WTC11 (cell line): ENCODE measurements around the gene LCE1E. TPM values are rescaled to one million over a fixed set of nuclear protein-coding genes. Genes with fewer than 3 reads are reported as not detected.

Source experiments
- ATAC-seq: fragments of 200-7000 bp; cut with Tn5 transposase; 2 replicates; pipeline ENCODE4 v1.10.0; 2021; ENCODE audit warnings: mild to moderate bottlenecking, moderate library complexity
- CTCF ChIA-PET: fragments of 300-600 bp; sonication (Branson Sonifier 250); formaldehyde crosslinking; loops from one replicate; lab custom pipeline; 2021; ENCODE audit warnings: antibody characterized with exemption; lab: Charles Lee
- POLR2A ChIA-PET: fragments of 350-600 bp; sonication (Branson Sonifier 250); formaldehyde crosslinking; loops from one replicate; lab custom pipeline; 2021; ENCODE audit warnings: antibody characterized with exemption; lab: Charles Lee
- DNase-seq: peaks from one replicate; pipeline ENCODE4 v3.0.0; 2021; ENCODE audit warnings: low spot score
- H3K27ac Mint-ChIP-seq: 2 replicates; pipeline ENCODE4 v1.8.0; 2021; ENCODE audit warnings: mixed read lengths
- H3K27me3 Mint-ChIP-seq: 2 replicates; pipeline ENCODE4 v1.8.0; 2021; ENCODE audit warnings: low read depth, mild to moderate bottlenecking, moderate library complexity, mixed read lengths
- H3K36me3 Mint-ChIP-seq: 2 replicates; pipeline ENCODE4 v1.8.0; 2021; ENCODE audit warnings: mixed read lengths
- H3K4me1 Mint-ChIP-seq: 2 replicates; pipeline ENCODE4 v1.8.0; 2022; ENCODE audit warnings: mixed read lengths
- H3K4me3 Mint-ChIP-seq: 2 replicates; pipeline ENCODE4 v1.8.0; 2021; ENCODE audit warnings: mild to moderate bottlenecking, moderate library complexity, mixed read lengths
- H3K9me3 Mint-ChIP-seq: 2 replicates; pipeline ENCODE4 v1.8.0; 2021; ENCODE audit warnings: mixed read lengths
- AR ChIP-seq: fragments of 250-450 bp; sonication (Bioruptor Pico); IDR thresholded peaks from 2 replicates; pipeline ENCODE4 v1.9.0; 2021; ENCODE audit warnings: mild to moderate bottlenecking
- ATF6 ChIP-seq: sonication (generic); formaldehyde crosslinking; IDR thresholded peaks from 2 replicates; pipeline ENCODE4 v1.8.1; 2023; ENCODE audit warnings: mild to moderate bottlenecking, missing genetic modification reagents
- E2F4 ChIP-seq: sonication (generic); formaldehyde crosslinking; IDR thresholded peaks from 2 replicates; pipeline ENCODE4 v1.8.1; 2022; ENCODE audit warnings: low read depth, mild to moderate bottlenecking, moderate library complexity, missing genetic modification reagents, borderline replicate concordance
- ERG ChIP-seq: fragments of 250-450 bp; sonication (Bioruptor Pico); IDR thresholded peaks from 2 replicates; pipeline ENCODE4 v1.8.0; 2021; ENCODE audit warnings: mild to moderate bottlenecking
- IRF1 ChIP-seq: sonication (generic); formaldehyde crosslinking; IDR thresholded peaks from 2 replicates; pipeline ENCODE4 v1.8.0; 2023; ENCODE audit warnings: missing genetic modification reagents
- IRF2 ChIP-seq: sonication (generic); formaldehyde crosslinking; IDR thresholded peaks from 2 replicates; pipeline ENCODE4 v1.8.0; 2022; ENCODE audit warnings: low read depth, missing genetic modification reagents, borderline replicate concordance
- MYBL2 ChIP-seq: sonication (generic); formaldehyde crosslinking; IDR thresholded peaks from 2 replicates; pipeline ENCODE4 v1.8.1; 2023; ENCODE audit warnings: mild to moderate bottlenecking, moderate library complexity, missing genetic modification reagents
- NFE2L1 ChIP-seq: sonication (generic); formaldehyde crosslinking; IDR thresholded peaks from 2 replicates; pipeline ENCODE4 v1.8.1; 2023; ENCODE audit warnings: missing genetic modification reagents
- STAT6 ChIP-seq: sonication (generic); formaldehyde crosslinking; conservative IDR thresholded peaks from 2 replicates; pipeline ENCODE4 v1.8.1; 2023; ENCODE audit warnings: mild to moderate bottlenecking, low read depth, missing genetic modification reagents, moderate library complexity
- TCF7 ChIP-seq: sonication (generic); formaldehyde crosslinking; IDR thresholded peaks from 2 replicates; pipeline ENCODE4 v1.8.0; 2022; ENCODE audit warnings: mild to moderate bottlenecking, low read depth, missing genetic modification reagents, moderate library complexity
- TEAD4 ChIP-seq: sonication (generic); formaldehyde crosslinking; IDR thresholded peaks from 2 replicates; pipeline ENCODE4 v1.8.0; 2022; ENCODE audit warnings: mild to moderate bottlenecking, missing genetic modification reagents
- USF2 ChIP-seq: sonication (generic); formaldehyde crosslinking; IDR thresholded peaks from 2 replicates; pipeline ENCODE4 v1.8.1; 2023; ENCODE audit warnings: mild to moderate bottlenecking, missing genetic modification reagents, moderate library complexity
- ZBTB21 ChIP-seq: sonication (generic); formaldehyde crosslinking; IDR thresholded peaks from 2 replicates; pipeline ENCODE4 v1.8.1; 2023; ENCODE audit warnings: mild to moderate bottlenecking, missing genetic modification reagents, borderline replicate concordance
- ZNF121 ChIP-seq: sonication (generic); formaldehyde crosslinking; IDR thresholded peaks from 2 replicates; pipeline ENCODE4 v1.8.0; 2023; ENCODE audit warnings: missing genetic modification reagents
- ZNF263 ChIP-seq: sonication (generic); formaldehyde crosslinking; IDR thresholded peaks from 2 replicates; pipeline ENCODE4 v1.8.1; 2022; ENCODE audit warnings: low read depth, mild to moderate bottlenecking, moderate library complexity, missing genetic modification reagents
- ZNF423 ChIP-seq: fragments of 250-450 bp; sonication (Bioruptor Pico); IDR thresholded peaks from 2 replicates; pipeline ENCODE4 v2.1.2; 2022; ENCODE audit warnings: mild to moderate bottlenecking, moderate library complexity
- ZSCAN18 ChIP-seq: fragments of 250-450 bp; sonication (Bioruptor Pico); IDR thresholded peaks from 2 replicates; pipeline ENCODE4 v2.1.2; 2022; ENCODE audit warnings: mild to moderate bottlenecking, moderate library complexity
- total RNA-seq: library from RNA; stranded (reverse); gene quantifications from 3 replicates; pipeline ENCODE4 v1.2.3, GENCODE V29; 2021

The LCE1E gene
- total RNA-seq, 1 experiment from 2014 or later: not detected

- Mint-ChIP-seq H3K4me3 (no peak within 1 kb of the TSS), H3K27ac (no peak within 1 kb of the TSS), H3K9me3 (peaks cover 75% of the 10 kb centered on the region), H3K27me3 (peaks cover 7% of the 10 kb centered on the region), H3K4me1 (no peaks in the 10 kb centered on the region), H3K36me3 (peaks cover 57% of the 10 kb centered on the region)
- POLR2A ChIA-PET: no interaction called here
- no peak for ATAC-seq
- CTCF ChIA-PET: no interaction called here
- no peak for TF ChIP-seq ZSCAN18 (CRISPR knock-in tag)
- no peak for TF ChIP-seq USF2 (CRISPR knock-in tag)
- TF ChIP-seq E2F4: no peak
- no peak for TF ChIP-seq MYBL2
- no peak for TF ChIP-seq ZNF121 (CRISPR knock-in tag)
- TF ChIP-seq NFE2L1 (CRISPR knock-in tag): no peak
- TF ChIP-seq ZBTB21 (CRISPR knock-in tag): no peak
- TF ChIP-seq ATF6 (CRISPR knock-in tag): no peak
- TF ChIP-seq ZNF263 (CRISPR knock-in tag): no peak
- no peak for DNase-seq
Observed at GRCh38 chr1:152827173-152827572, 41.1 kb downstream of the LCE1E start, which contains the start of gene LCE1A. Gene LCE1A, plus strand, starts transcription at chr1:152827473. Its CDS starts 0 bp downstream, at chr1:152827473.

- Mint-ChIP-seq H3K4me1 (no peaks in the 10 kb centered on the region), H3K36me3 (peaks cover 57% of the 10 kb centered on the region), H3K27ac (no peak overlapping the region), H3K27me3 (peaks cover 4% of the 10 kb centered on the region; the same call in 1 of the 2 replicates), H3K4me3 (no peak overlapping the region), H3K9me3 (peaks cover 64% of the 10 kb centered on the region)
- DNase-seq: no peak
- ChIA-PET CTCF (no interaction called here), POLR2A (no interaction called here)
- no peak for TF ChIP-seq TCF7 (CRISPR knock-in tag)
- TF ChIP-seq IRF2: no peak
- TF ChIP-seq IRF1 (CRISPR knock-in tag): no peak
- TF ChIP-seq AR (CRISPR knock-in tag): no peak
- no peak for TF ChIP-seq ERG
- TF ChIP-seq STAT6 (CRISPR knock-in tag): no peak
- no peak for TF ChIP-seq TEAD4 (CRISPR knock-in tag)
- no peak for TF ChIP-seq ZNF423 (CRISPR knock-in tag)
- no peak for ATAC-seq
Observed at GRCh38 chr1:152836870-152837269, 50.8 kb downstream of the LCE1E start.
